ENCODE data around the gene BAIAP2. TPM values are rescaled to one million over a fixed set of nuclear protein-coding genes. Genes with fewer than 3 reads are reported as not detected.

Gene BAIAP2
- total and polyA plus RNA-seq, 8 donors, result 21.1 to 263 (median 56.3) TPM

GRCh38 chr17:81033535-81034167 is 1.3 kb upstream of the BAIAP2 start:
- Histone ChIP-seq H3K27me3 (peaks cover under 1 to 5% (median 1%) of the 10 kb centered on the region in 3 donors), H3K4me3 (peak overlapping the region; percentile 71 to 80 (median 72)), H3K36me3 (peaks cover 0 to 18% (median 11%) of the 10 kb centered on the region in 4 donors), H3K27ac (peak overlapping the region in 4 of 5 donors; percentile 43 to 87 (median 76)), H3K9me3 (no peaks in the 10 kb centered on the region), H3K4me1 (peaks cover 47 to 68% (median 60%) of the 10 kb centered on the region in 4 donors)
- WGBS, 5 donors, result 7 to 15% (median 14%) methylated on average over 22 of the region's 22 CpGs
- intact Hi-C loops (cut with DNase I; ENCODE audit: low total_unique reads), result no loop called here
- TF ChIP-seq POLR2A (IDR thresholded peaks at IDR 0.05) (no peak), EP300 (IDR thresholded peaks at IDR 0.05) (no peak), CTCF (IDR thresholded peaks at IDR 0.05) (no peak), POLR2AphosphoS5 (IDR thresholded peaks at IDR 0.05) (no peak)
- DNase-seq, result peak in 1 of 2 donors; percentile 44

DNA sequence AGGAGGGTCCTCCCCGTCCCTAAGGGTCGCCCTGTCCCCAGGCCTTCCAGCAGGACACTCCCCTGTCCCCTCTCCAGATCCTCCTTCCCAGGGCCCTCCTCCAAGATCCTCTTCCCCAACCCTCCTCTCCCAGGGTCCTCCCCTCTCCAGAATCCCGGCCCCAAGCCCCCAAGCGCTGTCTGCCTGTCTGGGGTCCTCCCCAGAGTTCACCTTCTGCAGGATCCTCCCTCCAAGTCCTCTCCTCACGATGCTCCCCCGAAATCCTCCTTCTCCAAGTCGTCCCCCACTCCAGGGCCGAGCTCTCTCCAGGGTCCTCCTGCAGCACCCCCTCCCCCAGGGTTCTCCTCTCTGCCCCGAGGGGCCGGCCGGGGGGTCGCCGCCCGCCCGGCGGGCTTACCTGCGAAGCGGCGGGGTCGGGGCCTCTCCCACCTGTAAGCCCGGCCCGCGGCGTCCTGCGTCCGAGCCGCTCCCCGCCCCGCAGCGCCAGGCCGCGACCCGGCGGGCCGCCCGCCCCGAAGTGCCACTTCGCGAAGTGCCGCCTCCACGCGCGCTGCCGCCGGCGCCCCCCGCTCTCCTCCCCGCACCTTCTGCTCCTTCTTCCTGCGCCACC is 678 bp upstream of the BAIAP2 start:
- no peak for TF ChIP-seq CTCF (IDR thresholded peaks at IDR 0.05)
- no peak for TF ChIP-seq POLR2A (IDR thresholded peaks at IDR 0.05)
- peaks cover 53 to 74% (median 65%) of the 10 kb centered on the region in 4 donors for H3K4me1 ChIP-seq
- intact Hi-C loops (cut with DNase I; ENCODE audit: low total_unique reads), result no loop called here
- WGBS, 5 donors, result 1 to 6% (median 2%) methylated on average over 8 to 49 of the region's 49 CpGs
- no peaks in the 10 kb centered on the region for H3K27me3 ChIP-seq
- H3K4me3 ChIP-seq, result peak overlapping the region; percentile 71 to 80 (median 72)
- DNase-seq, result no peak
- H3K9me3 ChIP-seq, result no peaks in the 10 kb centered on the region
- H3K27ac ChIP-seq, result peak overlapping the region in 4 of 5 donors; percentile 43 to 87 (median 76)
- peaks cover 0 to 21% (median 11%) of the 10 kb centered on the region in 4 donors for H3K36me3 ChIP-seq

DNA sequence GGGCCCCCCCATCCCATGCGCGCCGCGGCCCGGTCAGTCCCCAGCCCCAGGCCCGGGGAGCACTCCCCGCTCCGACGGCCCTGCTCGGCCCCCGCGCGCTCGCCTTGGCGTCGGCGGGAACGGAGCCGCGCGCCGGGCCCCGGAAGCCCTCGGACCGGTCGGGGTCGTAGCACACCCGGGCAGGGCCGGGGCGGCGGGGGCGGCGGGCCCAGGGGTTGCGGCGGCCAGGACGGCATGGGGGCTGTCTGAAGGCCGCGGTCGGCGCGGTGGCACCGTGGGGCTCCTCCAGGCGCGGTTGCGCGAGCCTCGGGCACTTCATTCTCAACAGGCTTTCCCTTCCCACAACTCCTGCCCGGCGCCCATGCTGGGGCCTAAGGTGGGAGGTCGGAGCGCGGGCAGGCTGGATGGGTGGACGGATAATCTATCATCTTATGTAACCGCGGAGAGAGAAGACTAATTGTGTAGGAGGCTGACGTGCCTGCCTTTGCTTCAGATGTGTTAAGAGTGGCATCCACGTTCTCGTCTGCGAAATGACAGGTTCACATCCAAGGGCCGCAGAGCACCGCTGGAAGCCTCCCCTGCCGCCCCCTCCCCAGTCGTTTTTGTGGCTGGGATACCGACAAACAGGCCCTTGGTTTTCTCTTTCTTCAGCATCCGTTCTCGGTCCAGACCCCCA is 708 bp downstream of the BAIAP2 start:
- Histone ChIP-seq H3K36me3 (peaks cover 0 to 25% (median 11%) of the 10 kb centered on the region in 4 donors), H3K4me3 (peak overlapping the region; percentile 71 to 80 (median 72)), H3K27ac (peak overlapping the region; percentile 74 to 89 (median 82)), H3K9me3 (no peaks in the 10 kb centered on the region), H3K27me3 (no peaks in the 10 kb centered on the region), H3K4me1 (peaks cover 67 to 88% (median 79%) of the 10 kb centered on the region in 4 donors)
- DNase-seq, result no peak
- no peak for TF ChIP-seq POLR2AphosphoS5 (IDR thresholded peaks at IDR 0.05)
- TF ChIP-seq POLR2A (IDR thresholded peaks at IDR 0.05), result no peak
- TF ChIP-seq CTCF (IDR thresholded peaks at IDR 0.05), result no peak
- no peak for TF ChIP-seq EP300 (IDR thresholded peaks at IDR 0.05)
- WGBS, 5 donors, result 3 to 25% (median 5%) methylated on average over 14 to 66 of the region's 66 CpGs
- intact Hi-C loops (cut with DNase I; ENCODE audit: low total_unique reads), result no loop called here

GRCh38 chr17:81036197-81036941 is 1.4 kb downstream of the BAIAP2 start:
- TF ChIP-seq POLR2A (IDR thresholded peaks at IDR 0.05) (no peak), POLR2AphosphoS5 (IDR thresholded peaks at IDR 0.05) (no peak), CTCF (IDR thresholded peaks at IDR 0.05) (no peak), EP300 (IDR thresholded peaks at IDR 0.05) (no peak)
- H3K4me1 ChIP-seq, result peaks cover 70 to 88% (median 86%) of the 10 kb centered on the region in 4 donors
- 19 to 41% (median 38%) methylated on average over 23 to 24 of the region's 24 CpGs for WGBS, 5 donors
- H3K9me3 ChIP-seq, result no peaks in the 10 kb centered on the region
- DNase-seq, result no peak
- H3K27ac ChIP-seq, result peak overlapping the region; percentile 74 to 89 (median 82)
- peak overlapping the region; percentile 71 to 80 (median 72) for H3K4me3 ChIP-seq
- intact Hi-C loops (cut with DNase I; ENCODE audit: low total_unique reads), result no loop called here
- H3K27me3 ChIP-seq, result no peaks in the 10 kb centered on the region
- H3K36me3 ChIP-seq, result peaks cover 0 to 24% (median 10%) of the 10 kb centered on the region in 4 donors
